C4-2B (cell line): ENCODE measurements around the gene GGCT.

ENCODE experiments used
- CTCF ChIP-seq: fragments of 450-650 bp; conservative IDR thresholded peaks from 2 replicates; pipeline ENCODE4 v1.5.1; 2017; ENCODE audit warnings: mild to moderate bottlenecking
- ZFX ChIP-seq: fragments of 450-650 bp; IDR thresholded peaks from 2 replicates; pipeline ENCODE4 v1.6.1; 2017

- TF ChIP-seq CTCF, result no peak
- TF ChIP-seq ZFX, result no peak
Observed at GRCh38 chr7:30462179-30462578, 42.5 kb downstream of the GGCT start.
